ENCODE measurements around the gene C2orf80.

GRCh38 chr2:208147759-208148158 lies 42.1 kb downstream of the C2orf80 start:
- TF ChIP-seq, protein P1, sequence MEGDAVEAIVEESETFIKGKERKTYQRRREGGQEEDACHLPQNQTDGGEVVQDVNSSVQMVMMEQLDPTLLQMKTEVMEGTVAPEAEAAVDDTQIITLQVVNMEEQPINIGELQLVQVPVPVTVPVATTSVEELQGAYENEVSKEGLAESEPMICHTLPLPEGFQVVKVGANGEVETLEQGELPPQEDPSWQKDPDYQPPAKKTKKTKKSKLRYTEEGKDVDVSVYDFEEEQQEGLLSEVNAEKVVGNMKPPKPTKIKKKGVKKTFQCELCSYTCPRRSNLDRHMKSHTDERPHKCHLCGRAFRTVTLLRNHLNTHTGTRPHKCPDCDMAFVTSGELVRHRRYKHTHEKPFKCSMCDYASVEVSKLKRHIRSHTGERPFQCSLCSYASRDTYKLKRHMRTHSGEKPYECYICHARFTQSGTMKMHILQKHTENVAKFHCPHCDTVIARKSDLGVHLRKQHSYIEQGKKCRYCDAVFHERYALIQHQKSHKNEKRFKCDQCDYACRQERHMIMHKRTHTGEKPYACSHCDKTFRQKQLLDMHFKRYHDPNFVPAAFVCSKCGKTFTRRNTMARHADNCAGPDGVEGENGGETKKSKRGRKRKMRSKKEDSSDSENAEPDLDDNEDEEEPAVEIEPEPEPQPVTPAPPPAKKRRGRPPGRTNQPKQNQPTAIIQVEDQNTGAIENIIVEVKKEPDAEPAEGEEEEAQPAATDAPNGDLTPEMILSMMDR (IDR thresholded peaks at IDR 0.05; ENCODE audit: poor library complexity): no peak
- TF ChIP-seq EZH2phosphoT487 (IDR thresholded peaks at IDR 0.05; ENCODE audit: low read depth, severe bottlenecking, unreplicated experiment) (no peak), EZH2 (IDR thresholded peaks at IDR 0.05; ENCODE audit: borderline replicate concordance) (no peak)
